GM18907 (cell line): ENCODE measurements around the gene PTPRG.

Experiments used
- ATAC-seq: cut with Tn5 transposase; IDR thresholded peaks from one replicate; pipeline ENCODE4 v1.9.1; 2021; ENCODE audit warnings: mild to moderate bottlenecking, moderate library complexity; ENCODE audit not compliant: unreplicated experiment

The PTPRG gene

GRCh38 chr3:61943975-61944374, 382.6 kb downstream of the PTPRG start:
- ATAC-seq: no peak

GRCh38 chr3:61944726-61945125, 383.4 kb downstream of the PTPRG start:
- no peak for ATAC-seq

- no peak for ATAC-seq
Measured at GRCh38 chr3:61945657-61946056, 384.3 kb downstream of the PTPRG start.

DNA sequence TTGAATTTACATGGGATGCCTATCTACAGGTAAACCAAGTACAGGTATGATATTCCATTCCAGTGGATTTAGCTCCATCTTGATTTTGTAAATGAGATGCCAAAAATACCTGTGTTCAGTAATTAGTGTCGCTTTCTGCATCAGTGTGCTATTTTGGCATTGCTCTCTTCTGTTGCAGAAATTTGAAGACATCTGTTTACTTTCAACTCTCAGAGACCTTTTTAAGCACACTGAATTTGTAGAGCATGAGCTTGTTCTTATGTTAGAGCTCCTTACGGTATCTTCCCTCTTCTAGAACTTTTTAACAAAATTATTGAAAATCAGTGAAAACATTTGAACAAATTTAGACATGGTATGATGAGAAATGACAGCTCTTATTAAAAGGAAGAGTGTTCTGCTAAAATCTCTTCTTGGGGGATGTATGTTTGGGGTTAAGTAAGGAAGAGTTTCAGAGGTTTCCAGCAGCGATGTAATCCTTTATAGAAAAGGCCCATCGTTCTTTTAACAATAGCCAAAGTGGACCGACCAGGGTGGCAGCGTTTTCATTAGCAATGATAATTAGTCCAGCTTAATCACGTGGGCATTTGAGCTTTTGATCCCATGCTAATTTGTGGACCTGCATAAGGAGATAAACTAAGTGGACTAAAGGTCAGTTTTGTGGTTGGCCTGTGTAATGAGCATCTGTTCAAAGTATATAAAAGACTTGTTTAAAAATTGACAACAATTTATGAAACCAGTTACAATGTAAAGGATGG, 385.4 kb downstream of the PTPRG start:
- ATAC-seq: no peak

GRCh38 chr3:61947456-61947855, 386.1 kb downstream of the PTPRG start:
- ATAC-seq: no peak

GRCh38 chr3:61948699-61949305, 387.4 kb downstream of the PTPRG start:
- no peak for ATAC-seq

- no peak for ATAC-seq
Measured at GRCh38 chr3:61954097-61954540, 392.7 kb downstream of the PTPRG start.

DNA sequence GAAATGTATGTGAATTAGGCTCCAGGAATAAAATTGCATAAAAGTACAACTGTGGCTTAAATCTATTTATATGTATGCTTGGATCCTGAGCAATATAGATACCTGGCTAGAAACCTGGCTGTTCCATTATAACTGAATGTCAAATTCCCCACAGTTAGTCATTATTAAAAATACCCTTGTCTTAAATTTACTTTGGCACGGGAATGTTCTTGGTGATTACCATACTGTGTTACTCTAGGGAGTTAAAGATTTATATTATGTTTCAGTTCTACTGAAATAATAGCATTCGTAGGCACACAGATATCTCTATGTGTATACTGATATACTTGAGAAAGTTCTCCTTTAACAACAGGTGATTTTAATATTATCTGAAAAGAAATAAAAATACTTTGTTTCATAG, 394.1 kb downstream of the PTPRG start:
- no peak for ATAC-seq

- no peak for ATAC-seq
Measured at GRCh38 chr3:61956236-61956635, 394.9 kb downstream of the PTPRG start.

DNA sequence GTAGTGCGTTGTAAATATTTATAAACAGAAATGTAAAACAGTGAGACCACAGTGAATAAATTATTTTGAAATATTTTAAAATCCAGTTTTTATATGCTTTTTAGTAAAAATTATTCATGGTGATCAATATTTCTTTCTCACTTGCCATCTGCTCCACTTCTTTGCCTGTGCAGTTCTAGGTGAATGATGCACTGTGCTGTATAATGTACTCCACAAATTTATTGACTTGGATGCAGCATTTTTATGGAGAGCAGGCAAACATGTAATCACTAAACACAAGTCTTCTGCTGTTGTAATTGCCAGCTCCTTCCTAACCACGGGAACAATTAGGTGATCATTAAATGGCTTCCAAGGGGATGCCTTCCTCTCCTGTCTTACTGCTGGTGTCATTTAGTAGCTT, 395.9 kb downstream of the PTPRG start:
- no peak for ATAC-seq

DNA sequence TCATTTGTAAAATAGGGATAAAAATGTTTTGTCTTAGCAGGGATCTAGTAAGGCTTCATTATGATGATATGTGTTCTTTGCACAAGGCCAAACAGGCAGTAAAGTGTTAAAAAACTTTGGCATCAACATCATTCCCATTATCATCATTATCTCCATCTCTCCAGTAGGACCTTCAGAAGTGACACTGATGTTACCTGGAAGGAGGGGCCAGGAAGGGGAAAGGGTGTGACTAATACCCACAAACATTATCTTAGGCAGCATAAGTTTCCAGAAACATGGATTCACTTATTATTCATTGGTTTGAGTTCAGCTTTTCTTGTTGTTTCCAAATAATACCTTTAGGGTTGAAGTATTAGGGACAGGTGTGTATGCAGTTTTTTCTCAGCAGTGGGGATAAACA, 399.6 kb downstream of the PTPRG start:
- ATAC-seq: no peak

DNA sequence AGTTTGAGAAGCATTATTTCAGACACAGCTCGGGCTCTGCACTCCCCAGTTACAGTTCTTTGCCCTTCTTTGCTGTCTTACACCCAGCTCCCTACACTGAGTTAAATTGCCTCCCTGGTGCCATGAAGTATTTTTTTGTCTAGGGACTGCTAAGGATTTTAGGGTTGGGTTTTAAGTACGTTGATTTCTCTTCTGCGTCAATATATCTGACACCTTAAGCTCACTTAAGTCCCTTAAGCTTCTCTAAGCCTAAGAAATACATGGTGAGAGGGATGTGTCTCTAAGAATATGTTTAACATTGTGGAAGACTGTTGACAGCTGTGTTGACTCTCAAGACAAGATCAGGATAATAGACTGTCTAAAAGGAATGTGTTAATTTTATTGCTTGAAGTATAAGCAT, 400.5 kb downstream of the PTPRG start:
- ATAC-seq: no peak

DNA sequence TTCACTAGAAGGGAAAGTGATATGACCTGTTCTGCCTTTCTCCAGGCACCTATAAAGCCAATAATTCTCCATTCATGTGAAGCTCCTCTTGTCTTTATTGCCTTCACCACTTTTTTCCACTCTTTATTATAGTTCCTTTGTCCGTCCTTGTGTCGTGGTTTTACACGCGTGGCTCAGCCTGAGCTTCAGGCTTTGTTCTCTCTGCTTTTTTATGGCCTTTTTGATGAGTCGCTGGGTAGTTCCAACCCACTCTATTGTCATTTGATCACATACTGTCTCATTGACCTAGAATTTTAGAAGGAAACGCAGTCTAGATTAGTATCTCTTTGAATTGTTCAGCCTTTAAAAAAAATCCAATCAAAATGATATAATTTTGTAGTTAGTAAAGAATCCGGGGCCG, 403.2 kb downstream of the PTPRG start:
- no peak for ATAC-seq

DNA sequence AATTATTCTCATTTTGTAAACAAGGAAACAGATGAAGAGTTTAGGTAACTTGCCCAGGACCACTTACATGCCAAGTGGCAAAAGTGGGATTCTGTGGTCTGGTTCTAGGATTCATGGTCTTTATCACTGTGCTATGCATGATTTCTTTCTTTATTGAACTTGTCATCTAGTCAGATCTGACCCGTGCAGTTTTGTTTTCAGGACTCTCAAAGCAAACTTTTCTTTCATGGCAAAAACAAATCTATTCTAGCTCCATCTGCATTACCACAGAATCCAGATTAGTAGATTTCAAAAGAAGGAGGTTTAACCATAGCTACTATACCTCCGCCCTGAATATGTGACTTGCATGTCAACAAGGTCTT, 404.4 kb downstream of the PTPRG start:
- ATAC-seq: no peak

DNA sequence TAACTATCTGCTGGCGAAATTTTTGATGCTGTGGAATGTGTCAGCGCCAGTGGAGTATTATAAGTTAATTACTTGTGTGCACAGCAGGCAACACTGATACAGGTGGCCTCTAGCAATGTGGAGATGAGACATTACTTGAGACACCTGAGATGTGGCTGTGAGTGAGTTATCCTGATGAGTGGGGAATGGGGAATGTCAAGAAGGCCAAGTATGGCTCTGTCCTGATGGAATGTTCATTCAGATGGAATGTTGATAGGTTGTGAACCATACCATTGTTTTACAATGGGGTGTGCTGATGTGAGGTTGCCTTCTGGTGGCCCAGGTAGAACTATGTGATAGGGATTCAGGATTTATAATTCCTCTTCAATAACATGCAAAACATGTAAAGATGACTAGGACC, 404.8 kb downstream of the PTPRG start:
- no peak for ATAC-seq

GRCh38 chr3:61967019-61967418, 405.6 kb downstream of the PTPRG start:
- no peak for ATAC-seq

- no peak for ATAC-seq
Measured at GRCh38 chr3:61967937-61968336, 406.6 kb downstream of the PTPRG start.

GRCh38 chr3:61974662-61975061, 413.3 kb downstream of the PTPRG start:
- ATAC-seq: no peak

DNA sequence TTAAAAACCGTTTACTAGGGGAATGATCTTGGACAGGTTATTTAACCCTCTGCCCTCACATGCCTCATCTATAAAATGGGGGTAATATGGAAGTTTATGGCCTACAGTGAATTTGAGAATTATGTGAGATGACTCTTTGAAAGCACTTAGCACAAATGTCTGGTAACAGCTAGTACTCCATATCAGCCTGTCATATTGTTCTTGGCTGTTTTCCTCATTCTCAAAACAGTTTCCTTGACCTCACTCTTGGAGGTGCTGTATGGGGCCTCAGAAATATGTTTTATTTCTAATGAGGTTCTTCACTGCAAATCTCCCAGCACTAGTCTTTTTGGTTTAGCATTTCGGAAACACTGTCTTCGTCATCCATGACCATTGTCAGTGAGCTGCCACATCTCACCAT, 413.8 kb downstream of the PTPRG start:
- ATAC-seq: no peak

DNA sequence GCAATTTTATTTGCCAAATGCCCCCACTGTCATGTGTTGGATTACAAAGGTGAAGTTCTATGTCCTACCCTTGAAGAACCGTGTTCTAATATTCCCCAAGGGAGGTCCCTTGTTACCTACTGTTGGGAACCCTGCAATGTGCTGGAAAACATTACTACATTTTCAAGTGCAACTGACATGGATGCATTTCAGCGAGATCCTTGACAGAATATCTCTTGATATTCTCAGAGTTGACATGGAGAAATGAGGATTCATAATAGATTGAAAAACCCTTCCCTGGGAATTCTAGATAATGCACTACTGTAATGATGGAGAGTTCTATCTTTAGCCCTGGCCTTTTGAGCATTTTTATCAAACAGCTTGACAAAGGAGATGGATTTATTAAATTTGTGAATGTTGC, 414.6 kb downstream of the PTPRG start:
- no peak for ATAC-seq

- ATAC-seq: no peak
Measured at GRCh38 chr3:61978460-61979419, 417.4 kb downstream of the PTPRG start.

GRCh38 chr3:61979638-61980037, 418.3 kb downstream of the PTPRG start:
- no peak for ATAC-seq
